GM18861 (cell line): ENCODE measurements around the gene SLC22A17.
"Not testable (repeated sequence)": the region's sequence is repeated elsewhere in the genome, so short reads cannot be mapped to it uniquely, and the experiment has no call there.

Source experiments
- ATAC-seq: cut with Tn5 transposase; IDR thresholded peaks from one replicate; pipeline ENCODE4 v1.9.1; 2021; ENCODE audit not compliant: unreplicated experiment

The SLC22A17 gene

GRCh38 chr14:23352506-23353432 is at the start of gene SLC22A17:
TSS of gene SLC22A17 (minus strand) at chr14:23352887.
- ATAC-seq = no peak

- ATAC-seq = no peak
Observed at GRCh38 chr14:23401291-23401690, 48.6 kb upstream of the SLC22A17 start.

DNA sequence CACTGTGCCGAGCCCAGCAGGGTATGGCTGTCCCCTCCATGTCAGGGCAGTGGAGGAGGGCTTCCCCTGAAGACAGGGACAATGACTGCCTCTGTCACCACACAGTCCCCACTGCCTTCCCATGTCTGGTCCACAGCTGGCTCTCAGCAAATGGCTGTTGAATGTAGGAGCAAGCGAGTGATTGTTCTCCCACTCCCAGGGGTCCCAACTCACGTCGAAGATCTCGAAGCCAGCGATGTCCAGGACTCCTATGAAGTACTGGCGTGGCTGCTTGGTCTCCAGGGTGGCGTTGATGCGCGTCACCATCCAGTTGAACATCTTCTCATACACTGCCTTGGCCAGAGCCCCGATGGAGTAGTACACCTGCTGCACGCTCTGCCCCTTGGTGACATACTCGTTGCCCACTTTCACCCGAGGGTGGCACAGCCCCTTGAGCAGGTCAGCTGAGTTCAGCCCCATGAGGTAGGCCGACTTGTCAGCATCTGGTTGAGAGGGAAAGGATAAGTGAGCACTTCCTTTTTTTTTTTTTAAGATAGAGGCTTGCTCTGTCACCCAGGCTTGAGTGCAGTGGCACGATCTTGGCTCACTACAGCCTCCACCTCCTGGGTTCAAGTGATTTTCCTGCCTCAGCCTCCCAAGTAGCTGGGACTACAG is 47.9 kb upstream of the SLC22A17 start:
- not testable (repeated sequence) for ATAC-seq

DNA sequence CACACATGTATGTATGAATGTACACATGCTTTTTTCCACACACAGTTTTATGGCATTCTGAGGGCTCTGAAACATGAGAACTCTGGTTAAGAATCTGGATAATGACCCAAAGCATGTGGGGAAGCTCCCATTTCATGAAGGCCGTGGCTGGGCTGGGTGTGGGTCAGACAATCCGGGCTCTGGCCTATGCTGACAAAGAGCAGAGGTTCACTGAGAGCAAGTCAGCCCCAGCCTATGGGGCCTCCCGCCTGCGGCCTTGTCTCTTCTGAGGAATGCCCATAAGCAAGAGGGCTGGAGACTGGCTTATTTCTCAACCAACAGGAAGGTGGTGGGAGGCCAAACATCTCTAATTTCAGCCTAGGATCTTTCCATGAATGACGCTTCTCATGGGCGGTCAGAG is 46.9 kb upstream of the SLC22A17 start:
- ATAC-seq = no peak

- no peak for ATAC-seq
Observed at GRCh38 chr14:23399136-23399535, 46.4 kb upstream of the SLC22A17 start.

GRCh38 chr14:23398348-23398747 is 45.7 kb upstream of the SLC22A17 start:
- no peak for ATAC-seq

- no peak for ATAC-seq
Observed at GRCh38 chr14:23396781-23397407, 44.2 kb upstream of the SLC22A17 start.

DNA sequence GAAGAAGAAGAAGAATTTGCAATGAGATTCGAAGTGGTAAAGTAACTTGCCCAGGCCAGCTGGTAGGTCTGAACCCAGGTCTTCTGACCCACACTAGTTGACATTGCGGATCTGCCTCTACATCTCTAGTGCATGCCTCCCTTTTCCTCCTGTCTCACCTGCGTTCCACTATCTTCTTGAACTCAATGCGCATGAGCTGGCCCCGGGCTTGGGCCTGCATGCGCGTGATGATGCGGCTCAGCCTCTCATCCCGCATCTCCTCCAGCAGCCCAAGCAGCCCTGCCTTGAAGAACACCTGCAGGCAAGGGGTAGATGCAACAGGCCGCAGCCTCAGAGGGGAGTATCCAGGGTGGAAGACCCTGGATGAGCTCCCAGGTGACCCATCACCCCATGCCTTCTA is 43.4 kb upstream of the SLC22A17 start:
- no peak for ATAC-seq

DNA sequence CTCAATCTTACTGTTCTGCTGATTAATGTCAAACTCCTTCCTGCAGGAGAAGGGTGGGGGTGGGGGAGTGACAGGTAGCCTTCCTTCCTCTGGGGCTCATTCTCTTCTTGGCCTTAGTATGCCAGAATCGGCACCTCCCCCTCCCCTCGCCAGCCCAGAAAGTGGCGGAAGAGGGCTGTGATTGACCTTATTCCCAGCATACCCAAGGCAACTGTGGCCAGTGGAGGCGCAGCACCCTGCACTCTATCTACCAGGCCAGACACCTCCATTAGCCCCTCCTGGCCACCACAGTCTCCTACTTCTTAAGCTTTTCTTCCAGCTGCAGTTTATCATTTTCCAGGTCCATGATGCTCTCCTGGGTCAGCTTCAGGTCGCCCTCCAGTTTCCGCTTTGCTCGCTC is 39.9 kb upstream of the SLC22A17 start:
- ATAC-seq = no peak

DNA sequence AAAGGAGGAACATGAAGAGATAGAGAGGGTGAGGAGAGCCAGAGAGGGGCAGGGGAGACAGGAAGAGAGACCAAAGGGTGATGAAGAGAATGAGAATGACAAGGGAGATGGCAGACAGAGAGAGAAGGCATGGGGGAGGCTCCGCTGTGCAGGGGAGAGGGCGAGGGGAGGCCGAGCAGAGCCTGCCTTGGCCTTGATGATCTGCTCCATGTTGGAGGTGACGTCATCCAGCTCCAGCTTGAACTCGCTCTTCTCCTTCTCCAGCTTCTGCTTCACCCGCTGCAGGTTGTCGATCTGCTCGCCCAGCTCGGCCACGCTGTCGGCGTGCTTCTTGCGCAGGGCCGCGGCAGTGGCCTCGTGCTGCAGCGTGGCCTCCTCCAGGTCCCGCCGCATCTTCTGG is 37.2 kb upstream of the SLC22A17 start:
- ATAC-seq = not testable (repeated sequence)

- ATAC-seq = no peak
Observed at GRCh38 chr14:23389396-23389795, 36.7 kb upstream of the SLC22A17 start.

- no peak for ATAC-seq
Observed at GRCh38 chr14:23388996-23389395, 36.3 kb upstream of the SLC22A17 start.

GRCh38 chr14:23387916-23388882 is 35.5 kb upstream of the SLC22A17 start:
- no peak for ATAC-seq

DNA sequence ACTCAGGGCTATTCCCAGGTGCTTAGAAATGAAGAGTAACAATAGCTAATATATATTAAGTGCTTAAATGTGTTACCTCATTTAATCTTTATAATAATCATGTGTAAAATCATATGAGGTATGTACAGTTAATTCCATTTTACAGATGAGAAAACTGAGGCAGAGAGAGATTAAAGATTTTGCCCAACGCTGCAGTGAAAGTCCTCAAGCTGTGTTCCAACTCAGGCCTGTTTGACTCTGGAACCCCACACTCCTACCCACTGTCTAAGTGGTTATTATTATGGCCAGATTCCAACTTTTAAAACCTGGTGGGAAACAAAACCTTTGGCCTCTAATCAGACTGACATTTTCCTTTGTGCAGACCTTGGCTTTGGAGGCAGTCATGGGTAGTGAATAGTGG is 34.3 kb upstream of the SLC22A17 start:
- no peak for ATAC-seq

DNA sequence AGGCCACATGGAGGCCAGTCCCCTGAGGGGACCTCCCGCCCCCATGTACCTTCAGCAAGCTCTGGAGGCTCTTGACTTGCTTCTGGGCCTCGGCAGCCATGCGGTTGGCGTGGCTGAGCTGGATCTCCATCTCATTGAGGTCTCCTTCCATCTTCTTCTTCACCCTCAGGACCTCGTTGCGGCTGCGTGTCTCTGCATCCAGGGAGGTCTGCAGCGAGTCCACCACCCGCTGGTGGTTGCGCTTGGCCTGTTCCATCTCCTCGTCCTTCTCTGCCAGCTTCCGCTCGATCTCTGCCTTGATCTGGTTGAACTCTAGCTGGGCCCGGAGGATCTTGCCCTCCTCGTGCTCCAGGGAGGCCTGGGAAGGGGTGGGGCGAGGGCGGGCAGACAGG is 33.6 kb upstream of the SLC22A17 start:
- ATAC-seq = not testable (repeated sequence)

DNA sequence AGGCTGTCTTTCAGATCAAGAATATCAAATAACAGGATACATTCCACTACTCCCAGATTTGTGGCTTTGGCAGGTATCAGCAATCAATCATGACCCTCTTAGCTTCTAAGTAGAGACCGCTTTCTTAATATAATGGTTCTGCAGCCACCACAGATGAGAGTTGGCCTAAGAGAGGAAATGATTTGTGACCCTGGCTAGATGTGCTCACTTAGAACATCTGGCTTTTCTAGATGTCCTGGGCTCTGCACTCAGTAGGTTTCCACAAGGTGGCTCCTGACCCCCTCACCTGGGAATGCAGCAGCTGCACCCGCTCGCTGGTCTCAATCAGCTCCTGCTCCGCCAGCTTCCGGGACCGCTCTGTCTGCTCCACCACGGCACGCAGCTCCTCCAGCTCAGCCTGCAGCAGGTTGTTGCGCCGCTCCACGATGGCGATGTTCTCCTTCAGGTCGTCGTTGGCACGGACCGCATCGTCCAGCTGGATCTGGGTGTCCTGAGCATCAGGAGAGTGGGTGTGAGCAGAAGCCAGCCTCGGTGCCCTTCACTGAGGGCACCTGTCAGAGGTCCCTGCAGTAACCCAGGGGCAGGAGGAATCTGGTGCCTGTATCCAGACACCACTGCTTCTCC is 33.1 kb upstream of the SLC22A17 start:
- no peak for ATAC-seq

GRCh38 chr14:23385244-23385641 is 32.6 kb upstream of the SLC22A17 start:
- no peak for ATAC-seq

- ATAC-seq = no peak
Observed at GRCh38 chr14:23384364-23385080, 31.8 kb upstream of the SLC22A17 start.

- no peak for ATAC-seq
Observed at GRCh38 chr14:23382731-23383440, 30.2 kb upstream of the SLC22A17 start.
